ENCODE measurements around the gene CYSTM1.

DNA sequence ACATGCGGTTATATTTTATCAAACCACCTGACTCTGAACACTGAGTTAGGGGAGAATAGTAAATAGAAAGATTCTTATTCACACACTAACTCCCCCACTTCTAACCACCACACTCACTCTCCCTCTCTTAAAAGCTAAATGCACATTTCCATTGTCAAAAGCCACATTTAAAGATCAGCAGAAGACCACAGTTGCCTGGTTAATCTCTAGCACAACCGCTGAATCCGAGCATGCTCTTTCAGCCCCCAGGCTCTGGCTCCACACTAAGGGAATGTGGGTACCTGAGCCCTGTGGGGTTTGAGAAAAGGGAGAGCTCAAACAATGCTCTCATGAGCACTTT is 92.2 kb downstream of the CYSTM1 start:
- TF ChIP-seq, protein P1, sequence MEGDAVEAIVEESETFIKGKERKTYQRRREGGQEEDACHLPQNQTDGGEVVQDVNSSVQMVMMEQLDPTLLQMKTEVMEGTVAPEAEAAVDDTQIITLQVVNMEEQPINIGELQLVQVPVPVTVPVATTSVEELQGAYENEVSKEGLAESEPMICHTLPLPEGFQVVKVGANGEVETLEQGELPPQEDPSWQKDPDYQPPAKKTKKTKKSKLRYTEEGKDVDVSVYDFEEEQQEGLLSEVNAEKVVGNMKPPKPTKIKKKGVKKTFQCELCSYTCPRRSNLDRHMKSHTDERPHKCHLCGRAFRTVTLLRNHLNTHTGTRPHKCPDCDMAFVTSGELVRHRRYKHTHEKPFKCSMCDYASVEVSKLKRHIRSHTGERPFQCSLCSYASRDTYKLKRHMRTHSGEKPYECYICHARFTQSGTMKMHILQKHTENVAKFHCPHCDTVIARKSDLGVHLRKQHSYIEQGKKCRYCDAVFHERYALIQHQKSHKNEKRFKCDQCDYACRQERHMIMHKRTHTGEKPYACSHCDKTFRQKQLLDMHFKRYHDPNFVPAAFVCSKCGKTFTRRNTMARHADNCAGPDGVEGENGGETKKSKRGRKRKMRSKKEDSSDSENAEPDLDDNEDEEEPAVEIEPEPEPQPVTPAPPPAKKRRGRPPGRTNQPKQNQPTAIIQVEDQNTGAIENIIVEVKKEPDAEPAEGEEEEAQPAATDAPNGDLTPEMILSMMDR (IDR thresholded peaks at IDR 0.05), result no peak
- TF ChIP-seq MYC (IDR thresholded peaks at IDR 0.05; ENCODE audit: borderline replicate concordance, low read length) (no peak), EP300 (IDR thresholded peaks at IDR 0.05) (no peak), POLR2A (IDR thresholded peaks at IDR 0.05; ENCODE audit: low read length) (no peak)
- TF ChIP-seq, protein P2, sequence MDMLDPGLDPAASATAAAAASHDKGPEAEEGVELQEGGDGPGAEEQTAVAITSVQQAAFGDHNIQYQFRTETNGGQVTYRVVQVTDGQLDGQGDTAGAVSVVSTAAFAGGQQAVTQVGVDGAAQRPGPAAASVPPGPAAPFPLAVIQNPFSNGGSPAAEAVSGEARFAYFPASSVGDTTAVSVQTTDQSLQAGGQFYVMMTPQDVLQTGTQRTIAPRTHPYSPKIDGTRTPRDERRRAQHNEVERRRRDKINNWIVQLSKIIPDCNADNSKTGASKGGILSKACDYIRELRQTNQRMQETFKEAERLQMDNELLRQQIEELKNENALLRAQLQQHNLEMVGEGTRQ (IDR thresholded peaks at IDR 0.05), result no peak

Data from A549 (cell line).